DMS153 treated with DMSO at 0.1 percent for 48 hours (cell line): Measurements from ENCODE around the gene PLCL2.

ENCODE experiments used
- DNase-seq: peaks from one replicate; lab custom pipeline; 2025; ENCODE audit not compliant: unreplicated experiment; lab: John Stamatoyannopoulos, UW

Gene PLCL2

GRCh38 chr3:17138246-17139039 is 253.7 kb downstream of the PLCL2 start:
- DNase-seq, result no peak
